Glomerular endothelial cell (primary cell): ENCODE results near the gene MUSK. TPM values are rescaled to one million over a fixed set of nuclear protein-coding genes. Genes with fewer than 3 reads are reported as not detected.
"Not testable (repeated sequence)": the region's sequence is repeated elsewhere in the genome, so short reads cannot be mapped to it uniquely, and the experiment has no call there.

Source experiments
- DNase-seq: peaks from one replicate; pipeline ENCODE4 v3.0.0-alpha.2; 2011; ENCODE audit warnings: low read depth, low spot score; ENCODE audit errors: extremely low read depth
- total RNA-seq: library from RNA; depleted of rRNA; stranded (reverse); fragments of >200 nt; gene quantifications from 2 replicates; pipeline ENCODE4 v1.2.3, GENCODE V29; 2015

Gene MUSK
- total RNA-seq, 1 donor from 2014 or later, result not detected

DNA sequence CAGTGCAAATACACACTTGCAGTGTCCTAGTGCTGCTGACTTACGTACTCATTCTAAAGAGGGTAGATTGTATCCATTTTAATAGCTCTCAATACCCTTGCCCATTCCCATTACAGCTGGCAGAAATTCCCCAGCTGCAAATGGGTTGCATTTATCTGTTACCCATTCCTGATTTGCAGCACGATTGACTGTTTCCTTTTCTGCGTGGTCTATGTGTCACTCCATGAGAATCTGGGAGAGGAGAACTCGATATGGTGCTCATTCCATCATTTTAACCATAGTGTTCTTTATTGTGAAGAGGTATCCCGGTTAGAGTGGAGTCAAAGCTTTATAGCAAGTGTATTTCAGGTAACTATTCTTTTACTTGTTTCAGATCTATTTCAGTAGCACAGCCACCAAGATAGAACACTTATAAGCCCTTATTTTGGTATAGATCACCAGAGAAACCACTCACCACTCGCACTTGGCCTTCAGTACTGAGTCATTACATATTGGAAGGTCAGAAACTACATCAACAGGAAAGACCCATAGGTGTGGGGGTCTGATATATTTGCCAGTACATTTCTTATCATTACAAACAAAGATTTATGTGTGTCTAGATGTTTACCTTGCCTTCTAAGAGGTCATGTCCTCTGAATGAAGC is 139.5 kb downstream of the MUSK start:
- DNase-seq, result no peak

- no peak for DNase-seq
Observed at GRCh38 chr9:110808599-110808980, 140.0 kb downstream of the MUSK start.

DNA sequence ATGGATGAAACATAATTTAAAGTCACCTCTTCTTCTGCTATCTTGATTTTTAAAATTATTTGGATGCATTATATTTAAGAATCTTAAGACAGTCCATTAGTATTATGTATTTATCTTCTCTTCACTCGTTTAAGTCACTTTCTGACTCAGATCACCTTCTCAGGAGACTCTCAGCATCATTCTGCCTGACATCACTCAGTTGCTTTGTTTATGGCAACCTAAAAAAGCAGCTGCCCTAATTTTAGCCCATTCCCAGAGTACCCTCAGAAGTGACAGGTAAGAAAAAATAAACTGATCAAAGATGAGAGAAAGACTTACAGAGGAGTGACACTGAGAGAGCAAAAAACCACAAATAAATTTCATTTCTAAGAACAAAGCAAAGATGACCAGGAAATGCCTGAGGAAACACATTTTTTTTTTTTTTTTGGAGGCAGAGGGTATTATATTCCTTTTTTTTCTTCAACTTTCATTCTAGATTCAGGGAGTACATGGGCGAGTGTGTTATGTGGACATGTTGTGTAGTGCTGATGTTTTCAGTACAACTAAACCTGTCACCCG is 140.5 kb downstream of the MUSK start:
- DNase-seq, result no peak

DNA sequence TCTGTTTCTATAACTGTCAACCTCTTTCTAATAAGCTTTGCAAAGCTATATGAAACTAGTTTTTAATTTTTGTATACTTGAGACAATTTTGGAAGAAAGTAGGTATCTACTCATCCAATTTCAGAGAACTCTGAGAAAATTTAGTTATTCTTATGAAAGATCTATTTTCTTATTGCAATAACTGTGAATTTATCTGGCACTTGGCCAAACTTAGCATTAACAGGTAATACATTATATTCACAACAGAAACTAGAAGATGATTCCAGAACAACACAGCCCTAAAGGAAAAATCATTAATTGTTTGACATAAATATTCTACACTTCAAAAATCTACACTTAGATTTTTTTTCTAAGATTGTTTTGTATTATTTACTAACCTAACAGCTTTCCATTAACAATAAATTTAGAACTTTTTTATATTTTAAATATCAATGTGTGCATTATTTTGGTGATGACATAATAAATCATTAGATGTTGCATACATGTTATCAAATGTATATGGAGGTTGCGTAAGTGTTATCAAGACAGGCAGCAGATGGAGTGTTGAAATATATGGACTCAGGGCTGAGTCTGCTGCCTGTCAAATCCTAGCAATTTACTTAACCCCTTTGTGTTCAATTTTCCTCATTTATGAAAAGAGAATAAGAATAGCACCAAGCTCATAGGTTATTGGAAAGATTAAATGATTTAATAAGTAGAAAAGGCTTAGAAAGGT is 141.8 kb downstream of the MUSK start:
- no peak for DNase-seq

GRCh38 chr9:110812886-110813285 is 144.3 kb downstream of the MUSK start:
- no peak for DNase-seq

DNA sequence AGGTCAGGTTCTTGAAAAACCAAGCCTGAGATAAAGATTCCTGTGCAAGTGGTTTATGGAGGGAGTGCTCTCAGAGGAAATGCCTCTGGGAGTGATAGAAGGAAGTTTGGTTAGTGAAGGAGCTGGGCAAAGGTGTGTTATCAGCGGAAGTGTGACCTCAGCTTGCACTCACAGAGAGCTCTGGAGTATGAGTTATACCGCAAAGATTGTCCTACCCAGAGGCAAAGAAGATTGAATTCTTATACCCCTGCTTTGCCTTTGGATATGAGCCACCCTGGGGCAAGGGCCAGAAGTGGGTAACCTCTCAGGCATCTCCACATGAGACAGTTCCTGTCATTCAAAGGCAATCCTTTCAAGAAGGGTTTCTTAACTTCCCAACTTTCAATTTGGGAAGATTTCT is 145.6 kb downstream of the MUSK start:
- no peak for DNase-seq

GRCh38 chr9:110815361-110815760 is 146.8 kb downstream of the MUSK start:
- DNase-seq, result no peak

GRCh38 chr9:110820381-110820780 is 151.8 kb downstream of the MUSK start:
- DNase-seq, result no peak

- DNase-seq, result no peak
Observed at GRCh38 chr9:110821064-110821463, 152.5 kb downstream of the MUSK start.

DNA sequence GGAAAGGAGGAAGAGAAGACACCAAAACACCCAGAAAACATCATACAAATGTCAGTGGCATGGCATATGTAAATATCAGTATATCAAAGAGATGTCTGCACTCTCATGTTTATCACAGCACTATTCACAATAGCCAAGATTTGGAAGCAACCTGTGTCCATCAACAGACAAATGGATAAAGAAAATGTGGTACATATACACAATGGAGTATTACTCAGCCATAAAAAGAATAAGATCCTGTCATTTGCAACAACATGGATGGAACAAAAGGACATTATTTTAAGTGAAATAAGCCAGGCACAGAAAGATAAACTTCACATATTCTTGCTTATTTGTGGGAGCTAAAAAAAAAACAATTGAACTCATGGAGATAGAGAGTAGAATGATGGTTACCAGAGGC is 156.5 kb downstream of the MUSK start:
- DNase-seq, result not testable (repeated sequence)

- no peak for DNase-seq
Observed at GRCh38 chr9:110825950-110826349, 157.4 kb downstream of the MUSK start.

DNA sequence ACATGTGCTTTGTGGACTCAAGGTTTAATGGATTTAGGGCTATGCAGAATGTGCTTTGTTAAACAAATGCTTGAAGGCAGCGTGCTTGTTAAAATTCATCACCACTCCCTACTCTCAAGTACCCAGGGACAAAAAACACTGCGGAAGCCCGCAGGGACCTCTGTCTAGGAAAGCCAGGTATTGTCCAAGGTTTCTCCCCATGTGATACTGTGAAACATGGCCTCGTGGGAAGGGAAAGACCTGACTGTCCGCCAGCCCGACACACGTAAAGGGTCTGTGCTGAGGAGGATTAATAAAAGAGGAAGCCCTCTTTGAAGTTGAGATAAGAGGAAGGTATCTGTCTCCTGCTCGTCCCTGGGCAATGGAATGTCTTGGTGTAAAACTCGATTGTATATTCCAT is 157.8 kb downstream of the MUSK start:
- not testable (repeated sequence) for DNase-seq

GRCh38 chr9:110828264-110828663 is 159.7 kb downstream of the MUSK start:
- no peak for DNase-seq

- DNase-seq, result no peak
Observed at GRCh38 chr9:110830495-110830894, 161.9 kb downstream of the MUSK start.

- no peak for DNase-seq
Observed at GRCh38 chr9:110832926-110833325, 164.3 kb downstream of the MUSK start.

- no peak for DNase-seq
Observed at GRCh38 chr9:110835404-110835803, 166.8 kb downstream of the MUSK start.

DNA sequence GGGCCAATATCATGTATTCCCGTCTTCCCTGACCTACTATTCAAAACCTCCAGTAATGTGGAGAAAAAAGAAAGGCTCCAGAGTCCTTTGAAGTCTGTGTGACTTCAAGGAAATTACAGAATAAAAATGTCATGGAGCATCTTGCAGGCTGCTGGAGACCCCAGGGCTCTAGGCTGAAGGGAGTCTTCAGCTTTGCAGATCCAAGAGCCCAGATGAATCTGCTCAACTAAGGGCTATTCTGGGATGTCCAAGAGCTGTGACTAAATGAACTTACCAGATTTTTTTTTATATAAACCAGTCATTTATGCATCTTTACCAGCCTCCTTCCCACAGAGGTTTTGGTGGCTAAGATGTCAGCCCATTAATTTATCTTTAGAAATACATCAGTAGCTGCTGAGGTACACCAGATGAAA is 167.3 kb downstream of the MUSK start:
- no peak for DNase-seq

GRCh38 chr9:110837401-110838005 is 168.9 kb downstream of the MUSK start:
- DNase-seq, result no peak

- no peak for DNase-seq
Observed at GRCh38 chr9:110842169-110842568, 173.6 kb downstream of the MUSK start.

- DNase-seq, result no peak
Observed at GRCh38 chr9:110842986-110843385, 174.4 kb downstream of the MUSK start.

- DNase-seq, result no peak
Observed at GRCh38 chr9:110844121-110844520, 175.5 kb downstream of the MUSK start.

DNA sequence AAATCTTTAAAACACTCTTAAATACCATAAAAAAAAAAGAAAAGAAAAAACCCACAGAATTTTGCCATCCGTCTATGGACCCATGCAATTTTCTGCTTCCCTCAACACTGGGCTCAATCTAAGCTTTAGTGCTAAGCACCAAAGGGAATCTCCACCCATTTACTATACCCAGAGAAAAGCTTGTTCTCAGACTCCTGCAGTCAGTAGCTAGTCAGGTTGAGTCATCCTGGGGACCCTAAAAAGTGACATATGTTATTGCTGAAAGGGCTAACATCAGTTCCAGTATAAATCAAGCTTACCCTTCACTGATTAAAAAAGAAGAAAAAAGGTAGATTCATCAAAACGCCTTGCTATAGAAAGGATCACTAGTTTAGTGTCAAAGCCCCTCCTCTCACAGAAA is 177.6 kb downstream of the MUSK start:
- DNase-seq, result no peak
